Measurements from ENCODE around the gene SELENOF.
"Not testable (repeated sequence)": the region's sequence is repeated elsewhere in the genome, so short reads cannot be mapped to it uniquely, and the experiment has no call there.

SELENOF gene

DNA sequence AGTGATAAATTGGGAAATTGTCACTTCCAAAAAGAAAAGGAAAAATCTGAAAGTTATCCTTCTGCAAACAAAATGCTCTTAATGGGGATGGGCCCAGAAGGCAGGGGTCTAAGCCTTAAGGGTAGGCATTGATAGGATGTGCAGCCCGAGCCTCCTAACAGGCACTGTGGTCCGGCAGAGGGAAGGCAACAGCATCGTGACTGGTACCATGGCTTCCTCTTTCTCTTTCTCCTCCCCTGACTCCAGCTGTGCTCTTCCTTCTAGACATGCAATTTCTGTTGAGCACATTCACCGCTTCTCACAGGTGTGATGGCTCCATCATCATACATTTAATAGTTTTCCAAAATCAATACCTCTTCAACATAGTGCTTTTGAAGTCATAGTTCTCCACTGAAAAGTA, 91.5 kb downstream of the SELENOF start:
- TF ChIP-seq, protein P1, sequence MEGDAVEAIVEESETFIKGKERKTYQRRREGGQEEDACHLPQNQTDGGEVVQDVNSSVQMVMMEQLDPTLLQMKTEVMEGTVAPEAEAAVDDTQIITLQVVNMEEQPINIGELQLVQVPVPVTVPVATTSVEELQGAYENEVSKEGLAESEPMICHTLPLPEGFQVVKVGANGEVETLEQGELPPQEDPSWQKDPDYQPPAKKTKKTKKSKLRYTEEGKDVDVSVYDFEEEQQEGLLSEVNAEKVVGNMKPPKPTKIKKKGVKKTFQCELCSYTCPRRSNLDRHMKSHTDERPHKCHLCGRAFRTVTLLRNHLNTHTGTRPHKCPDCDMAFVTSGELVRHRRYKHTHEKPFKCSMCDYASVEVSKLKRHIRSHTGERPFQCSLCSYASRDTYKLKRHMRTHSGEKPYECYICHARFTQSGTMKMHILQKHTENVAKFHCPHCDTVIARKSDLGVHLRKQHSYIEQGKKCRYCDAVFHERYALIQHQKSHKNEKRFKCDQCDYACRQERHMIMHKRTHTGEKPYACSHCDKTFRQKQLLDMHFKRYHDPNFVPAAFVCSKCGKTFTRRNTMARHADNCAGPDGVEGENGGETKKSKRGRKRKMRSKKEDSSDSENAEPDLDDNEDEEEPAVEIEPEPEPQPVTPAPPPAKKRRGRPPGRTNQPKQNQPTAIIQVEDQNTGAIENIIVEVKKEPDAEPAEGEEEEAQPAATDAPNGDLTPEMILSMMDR (conservative IDR thresholded peaks at IDR 0.05; ENCODE audit: low read depth, low read length): no peak
- no peak overlapping the region for H3K4me3 ChIP-seq (ENCODE audit: low read depth, low read length)
- no peak for DNase-seq (ENCODE audit: low read depth)

DNA sequence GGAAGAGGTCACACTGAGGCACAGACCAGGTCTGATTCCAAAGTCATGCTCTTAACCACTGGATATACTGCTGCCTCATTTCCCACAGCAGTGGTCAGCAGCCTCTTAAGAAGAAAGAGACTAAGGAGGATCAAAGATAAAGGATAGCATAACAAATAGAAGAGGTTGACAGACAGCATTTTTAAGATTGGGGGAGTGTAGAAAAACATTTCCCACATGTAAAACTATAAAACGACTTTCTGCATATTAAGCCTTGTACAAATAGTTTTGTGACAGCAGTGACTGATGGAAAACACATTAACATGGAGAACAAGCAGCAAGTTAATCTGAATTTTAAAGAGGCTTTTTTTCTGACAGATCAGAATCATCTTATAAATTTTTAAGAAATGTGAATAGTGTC, 92.0 kb downstream of the SELENOF start:
- DNase-seq (ENCODE audit: low read depth): no peak
- H3K4me3 ChIP-seq (ENCODE audit: low read depth, low read length): no peak overlapping the region
- TF ChIP-seq, protein P1 (conservative IDR thresholded peaks at IDR 0.05; ENCODE audit: low read depth, low read length): no peak

DNA sequence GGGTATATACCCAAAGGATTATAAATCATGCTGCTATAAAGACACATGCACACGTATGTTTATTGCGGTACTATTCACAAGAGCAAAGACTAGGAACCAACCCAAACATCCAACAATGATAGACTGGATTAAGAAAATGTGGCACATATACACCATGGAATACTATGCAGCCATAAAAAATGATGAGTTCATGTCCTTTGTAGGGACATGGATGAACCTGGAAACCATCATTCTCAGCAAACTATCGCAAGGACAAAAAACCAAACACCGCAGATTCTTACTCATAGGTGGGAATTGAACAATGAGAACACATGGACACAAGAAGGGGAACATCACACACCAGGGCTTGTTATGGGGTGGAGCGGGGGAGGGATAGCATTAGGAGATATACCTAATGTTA, 94.0 kb downstream of the SELENOF start:
- H3K4me3 ChIP-seq (ENCODE audit: low read depth, low read length); DNase-seq (ENCODE audit: low read depth): not testable (repeated sequence)

DNA sequence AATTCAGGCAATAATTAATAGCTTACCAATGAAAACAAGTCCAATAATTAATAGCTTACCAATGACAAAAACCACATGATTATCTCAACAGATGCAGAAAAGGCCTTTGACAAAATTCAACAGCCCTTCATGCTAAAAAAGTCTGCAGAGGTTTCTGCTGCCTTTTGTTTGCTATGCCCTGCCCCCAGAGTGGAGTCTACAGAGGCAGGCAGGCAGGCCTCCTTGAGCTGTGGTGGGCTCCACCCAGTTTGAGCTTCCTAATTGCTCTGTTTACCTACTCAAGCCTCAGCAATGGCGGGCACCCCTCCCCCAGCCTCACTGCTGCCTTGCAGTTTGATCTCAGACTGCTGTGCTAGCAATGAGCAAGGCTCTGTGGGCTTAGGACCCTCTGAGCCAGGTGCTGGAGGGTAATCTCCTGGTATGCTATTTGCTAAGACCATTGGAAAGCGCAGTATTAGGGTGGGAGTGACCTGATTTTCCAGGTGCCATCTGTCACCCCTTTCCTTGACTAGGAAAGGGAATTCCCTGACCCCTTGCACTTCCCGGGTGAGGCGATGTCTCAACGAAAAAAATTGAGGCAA, 96.6 kb downstream of the SELENOF start:
- DNase-seq (ENCODE audit: low read depth); H3K4me3 ChIP-seq (ENCODE audit: low read depth, low read length): not testable (repeated sequence)

DNA sequence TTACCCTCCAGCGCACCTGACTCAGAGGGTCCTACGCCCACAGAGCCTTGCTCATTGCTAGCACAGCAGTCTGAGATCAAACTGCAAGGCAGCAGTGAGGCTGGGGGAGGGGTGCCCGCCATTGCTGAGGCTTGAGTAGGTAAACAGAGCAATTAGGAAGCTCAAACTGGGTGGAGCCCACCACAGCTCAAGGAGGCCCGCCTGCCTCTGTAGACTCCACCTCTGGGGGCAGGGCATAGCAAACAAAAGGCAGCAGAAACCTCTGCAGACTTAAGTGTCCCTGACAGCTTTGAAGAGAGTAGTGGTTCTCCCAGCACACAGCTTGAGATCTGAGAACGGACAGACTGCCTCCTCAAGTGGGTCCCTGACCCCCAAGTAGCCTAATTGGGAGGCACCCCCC, 99.8 kb downstream of the SELENOF start:
- H3K4me3 ChIP-seq (ENCODE audit: low read depth, low read length); DNase-seq (ENCODE audit: low read depth): not testable (repeated sequence)

All from choroid plexus epithelial cell (primary cell).